Measurements from ENCODE around the gene MAP6D1.

DNA sequence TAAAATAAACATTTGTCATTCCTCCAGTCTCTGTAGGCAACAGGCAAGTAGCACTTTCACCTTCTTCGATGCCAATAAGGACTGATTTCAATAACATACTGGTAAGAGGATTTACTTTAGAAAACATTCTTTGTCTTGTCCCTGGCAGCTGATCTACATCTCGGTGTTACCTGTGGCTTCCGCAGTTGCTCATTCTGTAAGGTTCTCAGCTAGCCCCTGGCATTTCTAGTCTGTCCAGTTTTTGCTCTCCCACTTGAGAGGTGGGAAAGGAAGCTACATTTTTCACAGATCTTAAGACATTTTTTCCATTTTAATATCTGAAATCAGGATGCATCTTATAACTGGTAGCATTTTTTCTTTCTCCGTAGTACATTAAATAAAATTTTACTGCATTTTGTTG lies 19.7 kb upstream of the MAP6D1 start:
- TF ChIP-seq, protein P1, sequence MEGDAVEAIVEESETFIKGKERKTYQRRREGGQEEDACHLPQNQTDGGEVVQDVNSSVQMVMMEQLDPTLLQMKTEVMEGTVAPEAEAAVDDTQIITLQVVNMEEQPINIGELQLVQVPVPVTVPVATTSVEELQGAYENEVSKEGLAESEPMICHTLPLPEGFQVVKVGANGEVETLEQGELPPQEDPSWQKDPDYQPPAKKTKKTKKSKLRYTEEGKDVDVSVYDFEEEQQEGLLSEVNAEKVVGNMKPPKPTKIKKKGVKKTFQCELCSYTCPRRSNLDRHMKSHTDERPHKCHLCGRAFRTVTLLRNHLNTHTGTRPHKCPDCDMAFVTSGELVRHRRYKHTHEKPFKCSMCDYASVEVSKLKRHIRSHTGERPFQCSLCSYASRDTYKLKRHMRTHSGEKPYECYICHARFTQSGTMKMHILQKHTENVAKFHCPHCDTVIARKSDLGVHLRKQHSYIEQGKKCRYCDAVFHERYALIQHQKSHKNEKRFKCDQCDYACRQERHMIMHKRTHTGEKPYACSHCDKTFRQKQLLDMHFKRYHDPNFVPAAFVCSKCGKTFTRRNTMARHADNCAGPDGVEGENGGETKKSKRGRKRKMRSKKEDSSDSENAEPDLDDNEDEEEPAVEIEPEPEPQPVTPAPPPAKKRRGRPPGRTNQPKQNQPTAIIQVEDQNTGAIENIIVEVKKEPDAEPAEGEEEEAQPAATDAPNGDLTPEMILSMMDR (IDR thresholded peaks at IDR 0.05) = no peak
- TF ChIP-seq POLR2A (IDR thresholded peaks at IDR 0.05) = no peak

All from body of pancreas (tissue), 4 donors.